Mesendoderm (in vitro differentiated cells): ENCODE measurements around the gene DDX1.

ENCODE experiments used
- DNase-seq: peaks from one replicate; pipeline ENCODE4 v3.0.0; 2013
- H2AK5ac ChIP-seq: 2 replicates; pipeline ENCODE4 v1.6.1; 2013; ENCODE audit warnings: low read length, inconsistent platforms
- H2BK120ac ChIP-seq: 2 replicates; pipeline ENCODE4 v1.6.1; 2013; ENCODE audit warnings: low read depth, mild to moderate bottlenecking, low read length, moderate library complexity, mixed read lengths
- H2BK15ac ChIP-seq: replicated peaks from 2 replicates; pipeline ENCODE4 v1.6.1; 2013; ENCODE audit warnings: low read depth, mild to moderate bottlenecking, moderate library complexity
- H2BK5ac ChIP-seq: 2 replicates; pipeline ENCODE4 v1.6.1; 2013; ENCODE audit warnings: low read length, inconsistent platforms
- H3K18ac ChIP-seq: 2 replicates; pipeline ENCODE4 v1.6.1; 2013; ENCODE audit warnings: mild to moderate bottlenecking, low read length, mixed read lengths
- H3K23ac ChIP-seq: one replicate; pipeline ENCODE4 v1.6.1; 2013; ENCODE audit warnings: low read length
- H3K27ac ChIP-seq: 2 replicates; pipeline ENCODE4 v1.5.1; 2013; ENCODE audit warnings: low read depth, mild to moderate bottlenecking, inconsistent platforms, low read length, moderate library complexity
- H3K27me3 ChIP-seq: 2 replicates; pipeline ENCODE4 v1.6.1; 2013; ENCODE audit warnings: low read length, control low read depth, mild to moderate bottlenecking, inconsistent platforms; ENCODE audit not compliant: insufficient read depth, poor library complexity
- H3K36me3 ChIP-seq: 2 replicates; pipeline ENCODE4 v1.6.1; 2013; ENCODE audit warnings: low read length, inconsistent platforms; ENCODE audit not compliant: control insufficient read depth, insufficient read depth
- H3K4ac ChIP-seq: one replicate; pipeline ENCODE4 v1.6.1; 2013; ENCODE audit warnings: low read depth, mild to moderate bottlenecking, low read length, moderate library complexity
- H3K4me1 ChIP-seq: 2 replicates; pipeline ENCODE4 v1.6.1; 2013; ENCODE audit warnings: low read depth, low read length, inconsistent platforms; ENCODE audit not compliant: control insufficient read depth
- H3K4me2 ChIP-seq: 2 replicates; pipeline ENCODE4 v1.6.1; 2013; ENCODE audit warnings: low read length
- H3K4me3 ChIP-seq: 2 replicates; pipeline ENCODE4 v1.5.1; 2013; ENCODE audit warnings: mild to moderate bottlenecking, low read length
- H3K56ac ChIP-seq: one replicate; pipeline ENCODE4 v1.6.1; 2013; ENCODE audit warnings: low read length
- H3K79me1 ChIP-seq: 2 replicates; pipeline ENCODE4 v1.6.1; 2013; ENCODE audit warnings: low read length, inconsistent platforms
- H3K79me2 ChIP-seq: 2 replicates; pipeline ENCODE4 v1.6.1; 2013; ENCODE audit warnings: mild to moderate bottlenecking, low read length; ENCODE audit not compliant: control insufficient read depth, insufficient read depth
- H3K9ac ChIP-seq: 2 replicates; pipeline ENCODE4 v1.6.1; 2013; ENCODE audit warnings: low read length, inconsistent platforms
- H4K5ac ChIP-seq: one replicate; pipeline ENCODE4 v1.6.1; 2013; ENCODE audit warnings: low read length
- H4K8ac ChIP-seq: one replicate; pipeline ENCODE4 v1.6.1; 2013; ENCODE audit warnings: low read depth, mild to moderate bottlenecking, control low read depth, low read length, moderate library complexity
- WGBS: extraction: QIAGEN DNeasy Blood & Tissue Kit; methylation state at CpG from one replicate; pipeline ENCODE4 v1.1.7; 2013; ENCODE audit warnings: low lambda C conversion rate, missing lambda C conversion rate; ENCODE audit not compliant: insufficient coverage; ENCODE audit errors: extremely low coverage; 5-methylcytosine and 5-hydroxymethylcytosine counted together

The DDX1 gene

GRCh38 chr2:15642815-15643500 is 51.3 kb downstream of the DDX1 start:
- no peaks in the 10 kb centered on the region for H3K36me3 ChIP-seq
- no peak overlapping the region for H3K18ac ChIP-seq
- H3K4me1 ChIP-seq, result no peaks in the 10 kb centered on the region
- H3K9ac ChIP-seq, result no peak overlapping the region
- no peak overlapping the region for H2AK5ac ChIP-seq
- no peak overlapping the region for H3K56ac ChIP-seq
- H2BK120ac ChIP-seq, result no peak overlapping the region
- H3K4ac ChIP-seq, result no peak overlapping the region
- H4K8ac ChIP-seq, result no peak overlapping the region
- no peak overlapping the region for H3K27ac ChIP-seq
- H3K27me3 ChIP-seq, result no peaks in the 10 kb centered on the region
- WGBS, result no CpG with 5 or more reads among the region's 13 CpGs
- H3K79me1 ChIP-seq, result no peaks in the 10 kb centered on the region
- H3K79me2 ChIP-seq, result no peaks in the 10 kb centered on the region
- no peak overlapping the region for H2BK5ac ChIP-seq
- no peak overlapping the region for H4K5ac ChIP-seq
- H3K23ac ChIP-seq, result no peak overlapping the region
- H2BK15ac ChIP-seq, result no peak overlapping the region
- H3K4me3 ChIP-seq, result no peak overlapping the region
- DNase-seq, result no peak
- no peak overlapping the region for H3K4me2 ChIP-seq

GRCh38 chr2:15643791-15644585 is 52.3 kb downstream of the DDX1 start:
- Histone ChIP-seq H3K36me3 (no peaks in the 10 kb centered on the region), H3K27me3 (no peaks in the 10 kb centered on the region), H2BK5ac (no peak overlapping the region), H3K27ac (no peak overlapping the region), H3K18ac (no peak overlapping the region), H3K4me2 (no peak overlapping the region), H3K4me3 (no peak overlapping the region), H3K79me2 (no peaks in the 10 kb centered on the region), H3K9ac (no peak overlapping the region), H3K4ac (no peak overlapping the region), H3K4me1 (no peaks in the 10 kb centered on the region), H2AK5ac (no peak overlapping the region), H4K8ac (no peak overlapping the region), H2BK120ac (no peak overlapping the region), H3K23ac (no peak overlapping the region), H4K5ac (no peak overlapping the region), H2BK15ac (no peak overlapping the region), H3K56ac (no peak overlapping the region), H3K79me1 (no peaks in the 10 kb centered on the region)
- no CpG with 5 or more reads among the region's 4 CpGs for WGBS
- DNase-seq, result no peak

- no CpG with 5 or more reads among the region's 2 CpGs for WGBS
- no peaks in the 10 kb centered on the region for H3K27me3 ChIP-seq
- H3K9ac ChIP-seq, result no peak overlapping the region
- no peak overlapping the region for H3K18ac ChIP-seq
- no peak overlapping the region for H3K4me2 ChIP-seq
- no peak overlapping the region for H2BK5ac ChIP-seq
- no peak overlapping the region for H2BK15ac ChIP-seq
- no peak overlapping the region for H2AK5ac ChIP-seq
- H3K79me1 ChIP-seq, result no peaks in the 10 kb centered on the region
- H3K23ac ChIP-seq, result no peak overlapping the region
- H3K4me1 ChIP-seq, result no peaks in the 10 kb centered on the region
- H3K56ac ChIP-seq, result no peak overlapping the region
- no peaks in the 10 kb centered on the region for H3K79me2 ChIP-seq
- H3K27ac ChIP-seq, result no peak overlapping the region
- H3K4ac ChIP-seq, result no peak overlapping the region
- H2BK120ac ChIP-seq, result no peak overlapping the region
- no peak overlapping the region for H4K8ac ChIP-seq
- no peak for DNase-seq
- no peak overlapping the region for H3K4me3 ChIP-seq
- H4K5ac ChIP-seq, result no peak overlapping the region
- H3K36me3 ChIP-seq, result no peaks in the 10 kb centered on the region
These were observed 53.6 kb downstream of the DDX1 start for GRCh38 chr2:15645300-15645699.

- Histone ChIP-seq H3K79me1 (no peaks in the 10 kb centered on the region), H3K56ac (no peak overlapping the region), H3K4ac (no peak overlapping the region), H3K36me3 (no peaks in the 10 kb centered on the region), H2BK120ac (no peak overlapping the region), H3K79me2 (no peaks in the 10 kb centered on the region), H3K4me1 (no peaks in the 10 kb centered on the region), H4K8ac (no peak overlapping the region), H3K23ac (no peak overlapping the region), H3K18ac (no peak overlapping the region), H3K4me3 (no peak overlapping the region), H3K4me2 (no peak overlapping the region), H3K27me3 (no peaks in the 10 kb centered on the region), H3K27ac (no peak overlapping the region), H2BK5ac (no peak overlapping the region), H2BK15ac (no peak overlapping the region), H2AK5ac (no peak overlapping the region), H4K5ac (no peak overlapping the region), H3K9ac (no peak overlapping the region)
- WGBS, result no CpG with 5 or more reads among the region's 9 CpGs
- DNase-seq, result no peak
These were observed 54.2 kb downstream of the DDX1 start for GRCh38 chr2:15645720-15646385.

- no peak overlapping the region for H3K23ac ChIP-seq
- DNase-seq, result no peak
- no peak overlapping the region for H2AK5ac ChIP-seq
- H3K56ac ChIP-seq, result no peak overlapping the region
- no peak overlapping the region for H4K5ac ChIP-seq
- no peak overlapping the region for H2BK15ac ChIP-seq
- no peak overlapping the region for H3K4me2 ChIP-seq
- H3K27ac ChIP-seq, result no peak overlapping the region
- no peak overlapping the region for H2BK120ac ChIP-seq
- no peak overlapping the region for H3K4ac ChIP-seq
- H4K8ac ChIP-seq, result no peak overlapping the region
- no peaks in the 10 kb centered on the region for H3K79me2 ChIP-seq
- H3K79me1 ChIP-seq, result no peaks in the 10 kb centered on the region
- H3K27me3 ChIP-seq, result no peaks in the 10 kb centered on the region
- WGBS, result no CpG with 5 or more reads among the region's 6 CpGs
- no peak overlapping the region for H2BK5ac ChIP-seq
- H3K36me3 ChIP-seq, result no peaks in the 10 kb centered on the region
- no peaks in the 10 kb centered on the region for H3K4me1 ChIP-seq
- no peak overlapping the region for H3K9ac ChIP-seq
- H3K4me3 ChIP-seq, result no peak overlapping the region
- H3K18ac ChIP-seq, result no peak overlapping the region
These were observed 55.0 kb downstream of the DDX1 start for GRCh38 chr2:15646661-15647060.
